IMR-90 (cell line): ENCODE data around the gene CD96. TPM values are rescaled to one million over a fixed set of nuclear protein-coding genes. Genes with fewer than 3 reads are reported as not detected.

ENCODE experiments used
- ATAC-seq: fragments of 200-7000 bp; cut with Tn5 transposase; 2 replicates; pipeline ENCODE4 v1.9.1; 2020; ENCODE audit warnings: low read depth, mild to moderate bottlenecking, moderate library complexity
- BruUV-seq: library from RNA; stranded (reverse); fragments of 400-500 nt; replicated peaks from 2 replicates; lab custom pipeline; 2021; lab: Mats Ljungman, UMichigan
- CTCF ChIA-PET: fragments of 300-600 bp; formaldehyde crosslinking; extraction: SDS; loops from one replicate; lab custom pipeline; 2021; ENCODE audit warnings: antibody characterized with exemption; lab: Yijun Ruan, JAX
- POLR2A ChIA-PET: fragments of 300-600 bp; sonication (Branson Sonifier 250); formaldehyde crosslinking; loops from one replicate; lab custom pipeline; 2022; ENCODE audit warnings: antibody characterized with exemption; ENCODE audit not compliant: unreplicated experiment; lab: Charles Lee
- DNase-seq: peaks from one replicate; pipeline ENCODE4 v3.0.0; 2013
- H2AFZ ChIP-seq: replicated peaks from 2 replicates; pipeline ENCODE3; 2013; ENCODE audit warnings: low read length, mild to moderate bottlenecking; ENCODE audit not compliant: poor library complexity
- H2AK5ac ChIP-seq: 2 replicates; pipeline ENCODE4 v1.6.1; 2013; ENCODE audit warnings: low read depth, low read length, inconsistent platforms
- H2AK9ac ChIP-seq: replicated peaks from 2 replicates; pipeline ENCODE3; 2013; ENCODE audit warnings: mild to moderate bottlenecking, low read depth, low read length, moderate library complexity; ENCODE audit not compliant: poor library complexity
- H2BK120ac ChIP-seq: 2 replicates; pipeline ENCODE4 v1.6.1; 2013; ENCODE audit warnings: low read depth, low read length, inconsistent platforms
- H2BK15ac ChIP-seq: 3 replicates; pipeline ENCODE4 v1.6.1; 2013; ENCODE audit warnings: low read depth, low read length, inconsistent platforms
- H2BK20ac ChIP-seq: 2 replicates; pipeline ENCODE4 v1.6.1; 2013; ENCODE audit warnings: low read depth, mild to moderate bottlenecking, inconsistent platforms, low read length, moderate library complexity
- H2BK5ac ChIP-seq: 2 replicates; pipeline ENCODE4 v1.6.1; 2013; ENCODE audit warnings: mild to moderate bottlenecking, low read depth, low read length, inconsistent platforms; ENCODE audit not compliant: poor library complexity, severe bottlenecking
- H3K14ac ChIP-seq: replicated peaks from 2 replicates; pipeline ENCODE4 v1.6.1; 2013; ENCODE audit warnings: low read depth, low read length, inconsistent platforms
- H3K18ac ChIP-seq: 2 replicates; pipeline ENCODE4 v1.6.1; 2013; ENCODE audit warnings: low read depth, low read length, control low read depth
- H3K23ac ChIP-seq: 2 replicates; pipeline ENCODE4 v1.6.1; 2013; ENCODE audit warnings: low read depth, low read length, inconsistent platforms
- H3K27ac ChIP-seq: 2 replicates; pipeline ENCODE4 v1.5.1; 2013; ENCODE audit warnings: mild to moderate bottlenecking, control low read depth, low read length; ENCODE audit not compliant: insufficient read depth
- H3K27me3 ChIP-seq: 2 replicates; pipeline ENCODE4 v1.6.1; 2013; ENCODE audit warnings: low read length; ENCODE audit not compliant: control insufficient read depth, insufficient read depth
- H3K36me3 ChIP-seq: 2 replicates; pipeline ENCODE4 v1.6.1; 2013; ENCODE audit warnings: low read length, mixed read lengths; ENCODE audit not compliant: control insufficient read depth, insufficient read depth
- H3K4ac ChIP-seq: 2 replicates; pipeline ENCODE4 v1.6.1; 2013; ENCODE audit warnings: low read depth, low read length, inconsistent platforms
- H3K4me1 ChIP-seq: 2 replicates; pipeline ENCODE4 v1.6.1; 2013; ENCODE audit warnings: low read length, mixed read lengths; ENCODE audit not compliant: control insufficient read depth, insufficient read depth
- H3K4me2 ChIP-seq: 2 replicates; pipeline ENCODE4 v1.6.1; 2013; ENCODE audit warnings: low read depth, mild to moderate bottlenecking, control low read depth, low read length, moderate library complexity
- H3K4me3 ChIP-seq: 2 replicates; pipeline ENCODE4 v1.5.1; 2013; ENCODE audit warnings: low read depth, mild to moderate bottlenecking, control low read depth, low read length, moderate library complexity; ENCODE audit not compliant: insufficient read depth
- H3K56ac ChIP-seq: 2 replicates; pipeline ENCODE4 v1.6.1; 2013; ENCODE audit warnings: low read length, inconsistent platforms; ENCODE audit not compliant: insufficient read depth; ENCODE audit errors: extremely low read depth
- H3K79me1 ChIP-seq, 2 experiments: 2 replicates each; pipeline ENCODE4 v1.6.1; 2013; ENCODE audit warnings: low read length in 2 of 2, inconsistent platforms in 1 of 2, low read depth in 1 of 2
- H3K9ac ChIP-seq: 2 replicates; pipeline ENCODE4 v1.6.1; 2013; ENCODE audit warnings: low read depth, low read length, control low read depth
- H3K9me1 ChIP-seq: 2 replicates; pipeline ENCODE4 v1.6.1; 2013; ENCODE audit warnings: low read length, inconsistent platforms; ENCODE audit not compliant: insufficient read depth
- H3K9me3 ChIP-seq: 2 replicates; pipeline ENCODE4 v1.6.1; 2013; ENCODE audit warnings: low read length; ENCODE audit not compliant: control insufficient read depth, insufficient read depth
- H4K20me1 ChIP-seq: 2 replicates; pipeline ENCODE4 v1.6.1; 2013; ENCODE audit warnings: low read length, inconsistent platforms; ENCODE audit not compliant: insufficient read depth
- H4K5ac ChIP-seq: 2 replicates; pipeline ENCODE4 v1.6.1; 2013; ENCODE audit warnings: mild to moderate bottlenecking, low read depth, low read length, control low read depth
- H4K8ac ChIP-seq, 2 experiments: 2 replicates each; pipeline ENCODE4 v1.6.1; 2013; ENCODE audit warnings: low read depth in 2 of 2, low read length in 2 of 2, control low read depth in 1 of 2, inconsistent platforms in 1 of 2
- H4K91ac ChIP-seq: 2 replicates; pipeline ENCODE4 v1.6.1; 2013; ENCODE audit warnings: low read depth, low read length, inconsistent platforms; ENCODE audit not compliant: insufficient read depth
- CTCF ChIP-seq: conservative IDR thresholded peaks from 2 replicates; pipeline ENCODE4 v1.5.1; 2012; ENCODE audit warnings: mild to moderate bottlenecking, low read depth, low read length, improper control_type of control experiment
- FOS ChIP-seq: fragments of 150-350 bp; IDR thresholded peaks from 2 replicates; pipeline ENCODE4 v1.6.1; 2016; ENCODE audit warnings: low read depth, low read length
- MAZ ChIP-seq: IDR thresholded peaks from 2 replicates; pipeline ENCODE4 v1.6.1; 2012; ENCODE audit warnings: low read depth, mild to moderate bottlenecking, low read length, improper control_type of control experiment, moderate library complexity, borderline replicate concordance
- POLR2A ChIP-seq: IDR thresholded peaks from 2 replicates; pipeline ENCODE4 v1.6.1; 2012; ENCODE audit warnings: mild to moderate bottlenecking, low read depth, low read length
- RAD21 ChIP-seq: IDR thresholded peaks from 2 replicates; pipeline ENCODE4 v1.6.1; 2012; ENCODE audit warnings: low read length, improper control_type of control experiment
- RCOR1 ChIP-seq: IDR thresholded peaks from 2 replicates; pipeline ENCODE4 v1.6.1; 2012; ENCODE audit warnings: mild to moderate bottlenecking, low read length, improper control_type of control experiment; ENCODE audit not compliant: insufficient replicate concordance
- RFX5 ChIP-seq: IDR thresholded peaks from 2 replicates; pipeline ENCODE4 v1.8.0; 2012; ENCODE audit warnings: low read depth, mild to moderate bottlenecking, low read length, moderate library complexity
- USF2 ChIP-seq: fragments of 150-350 bp; IDR thresholded peaks from 2 replicates; pipeline ENCODE4 v1.6.1; 2017; ENCODE audit warnings: mild to moderate bottlenecking, antibody characterized with exemption, low read length, low read depth
- WGBS, 2 experiments: methylation state at CpG; one replicate each; pipeline versions ENCODE4 v1.1.5 to v1.1.7; 2013; ENCODE audit warnings: missing lambda C conversion rate in 2 of 2; ENCODE audit not compliant: insufficient read length in 1 of 2; ENCODE audit errors: extremely low coverage in 2 of 2; 5-methylcytosine and 5-hydroxymethylcytosine counted together
- dilution Hi-C: fragments of 300-500 bp; cut with HindIII; formaldehyde crosslinking; loops from one replicate; pipeline ENCODE4 v1.14.3; 2018; ENCODE audit warnings: low sequenced_read_pairs; ENCODE audit not compliant: unreplicated experiment
- in situ Hi-C: fragments of 300-500 bp; cut with MboI; formaldehyde crosslinking; loops from 3 replicates; pipeline ENCODE4 v1.14.3; 2019; ENCODE audit warnings: low sequenced_read_pairs, inconsistent platforms, mixed read lengths
- intact Hi-C: fragments of 100-400 bp; cut with micrococcal nuclease; formaldehyde crosslinking; loops from 2 replicates; pipeline ENCODE4 v1.10.0; 2022
- polyA plus RNA-seq, 3 experiments: library from polyadenylated mRNA; depleted of rRNA; stranded (reverse); fragments of >200 nt; gene quantifications; 2 replicates each; pipeline ENCODE4 v1.2.3, GENCODE V29; 2012; ENCODE audit warnings: low replicate concordance in 1 of 3
- total RNA-seq: library from RNA; depleted of rRNA; stranded (reverse); fragments of >200 nt; gene quantifications from 2 replicates; pipeline ENCODE4 v1.2.3, GENCODE V29; 2012

CD96 gene
- total and polyA plus RNA-seq, 2 of the 4 experiments (the other 2 are of a cell fraction) = 0.05 to 0.18 TPM

- H2AK5ac ChIP-seq = no peak overlapping the region
- H3K56ac ChIP-seq = no peak overlapping the region
- dilution Hi-C loops = no loop called here
- H4K5ac ChIP-seq = no peak overlapping the region
- no peak overlapping the region for H2BK20ac ChIP-seq
- no peak overlapping the region for H4K91ac ChIP-seq
- H3K27ac ChIP-seq = no peak overlapping the region
- H3K79me1 ChIP-seq = no peaks in the 10 kb centered on the region
- no peak overlapping the region for H2BK5ac ChIP-seq
- H3K4me1 ChIP-seq = no peaks in the 10 kb centered on the region
- H2AFZ ChIP-seq = no peak overlapping the region
- no peaks in the 10 kb centered on the region for H3K36me3 ChIP-seq
- intact Hi-C loops = loop anchor here (2.0 kb wide), 1 partner anchor 33 kb away; no protein-coding TSS in a partner anchor
- no peak overlapping the region for H3K14ac ChIP-seq
- H4K20me1 ChIP-seq = no peaks in the 10 kb centered on the region
- no peak overlapping the region for H2BK15ac ChIP-seq
- no peak overlapping the region for H3K4me3 ChIP-seq
- H3K4me2 ChIP-seq = no peak overlapping the region
- no peak for DNase-seq
- no peak overlapping the region for H2AK9ac ChIP-seq
- H3K9me3 ChIP-seq = no peaks in the 10 kb centered on the region
- TF ChIP-seq MAZ (no peak), RCOR1 (no peak), RFX5 (no peak), FOS (no peak), POLR2A (no peak), RAD21 (no peak), USF2 (no peak), CTCF (no peak)
- ATAC-seq = no peak
- no TSS peak for BruUV-seq
- CTCF ChIA-PET = interaction anchor here (0.7 kb wide), 1 partner anchor 19 kb away, joined by 3 read pairs; no protein-coding TSS in a partner anchor
- no CpG with 5 or more reads among the region's 4 CpGs for WGBS, 2 experiments
- in situ Hi-C loops = no loop called here
- no peaks in the 10 kb centered on the region for H3K27me3 ChIP-seq
- H2BK120ac ChIP-seq = no peak overlapping the region
- H3K9me1 ChIP-seq = no peaks in the 10 kb centered on the region
- no peak overlapping the region for H4K8ac ChIP-seq
- H3K4ac ChIP-seq = no peak overlapping the region
- POLR2A ChIA-PET = interaction anchor here (0.6 kb wide), 1 partner anchor 9 kb away, joined by 3 read pairs; no protein-coding TSS in a partner anchor
- H3K9ac ChIP-seq = no peak overlapping the region
- no peak overlapping the region for H3K18ac ChIP-seq
- H3K23ac ChIP-seq = no peak overlapping the region; the same call in 1 of the 2 replicates
Measured at GRCh38 chr3:111639316-111639715, 97.3 kb downstream of the CD96 start.
